Stimulated activated naive CD4-positive, alpha-beta T cell treated with Interleukin-2 at 50 U/mL for 16 hours (primary cell): ENCODE measurements around the gene GFOD1.
"Not testable (repeated sequence)": the region's sequence is repeated elsewhere in the genome, so short reads cannot be mapped to it uniquely, and the experiment has no call there.

ENCODE experiments used
- DNase-seq: peaks from one replicate; lab custom pipeline; 2025; lab: John Stamatoyannopoulos, UW

Gene GFOD1

GRCh38 chr6:13511913-13512717 is 24.7 kb upstream of the GFOD1 start:
- DNase-seq, result no peak

GRCh38 chr6:13511141-13511571 is 23.8 kb upstream of the GFOD1 start:
- not testable (repeated sequence) for DNase-seq

- not testable (repeated sequence) for DNase-seq
Observed at GRCh38 chr6:13510433-13510832, 23.0 kb upstream of the GFOD1 start.

GRCh38 chr6:13508711-13509705 is 21.6 kb upstream of the GFOD1 start:
- no peak for DNase-seq

GRCh38 chr6:13507306-13507860 is 20.0 kb upstream of the GFOD1 start:
- DNase-seq, result no peak

GRCh38 chr6:13505345-13505734 is 17.9 kb upstream of the GFOD1 start:
- no peak for DNase-seq

GRCh38 chr6:13504611-13505344 is 17.4 kb upstream of the GFOD1 start:
- no peak for DNase-seq

- DNase-seq, result no peak
Observed at GRCh38 chr6:13500915-13501314, 13.5 kb upstream of the GFOD1 start.

- no peak for DNase-seq
Observed at GRCh38 chr6:13500264-13500663, 12.9 kb upstream of the GFOD1 start.

- DNase-seq, result no peak
Observed at GRCh38 chr6:13496513-13497190, 9.3 kb upstream of the GFOD1 start.

GRCh38 chr6:13495818-13496217 is 8.4 kb upstream of the GFOD1 start:
- no peak for DNase-seq

GRCh38 chr6:13495112-13495776 is 7.8 kb upstream of the GFOD1 start:
- no peak for DNase-seq

- DNase-seq, result no peak
Observed at GRCh38 chr6:13494137-13494536, 6.7 kb upstream of the GFOD1 start.

- DNase-seq, result no peak
Observed at GRCh38 chr6:13493147-13493546, 5.7 kb upstream of the GFOD1 start.

GRCh38 chr6:13492357-13492756 is 5.0 kb upstream of the GFOD1 start:
- no peak for DNase-seq

GRCh38 chr6:13491538-13491937 is 4.1 kb upstream of the GFOD1 start:
- no peak for DNase-seq

- no peak for DNase-seq
Observed at GRCh38 chr6:13490402-13490801, 3.0 kb upstream of the GFOD1 start.

GRCh38 chr6:13488896-13489237 is 1.5 kb upstream of the GFOD1 start:
- no peak for DNase-seq

GRCh38 chr6:13488015-13488895 is 855 bp upstream of the GFOD1 start:
- no peak for DNase-seq

GRCh38 chr6:13486679-13487121 is 700 bp downstream of the GFOD1 start:
- peak; percentile 51 for DNase-seq
